Measurements from ENCODE around the gene DAO.

DNA sequence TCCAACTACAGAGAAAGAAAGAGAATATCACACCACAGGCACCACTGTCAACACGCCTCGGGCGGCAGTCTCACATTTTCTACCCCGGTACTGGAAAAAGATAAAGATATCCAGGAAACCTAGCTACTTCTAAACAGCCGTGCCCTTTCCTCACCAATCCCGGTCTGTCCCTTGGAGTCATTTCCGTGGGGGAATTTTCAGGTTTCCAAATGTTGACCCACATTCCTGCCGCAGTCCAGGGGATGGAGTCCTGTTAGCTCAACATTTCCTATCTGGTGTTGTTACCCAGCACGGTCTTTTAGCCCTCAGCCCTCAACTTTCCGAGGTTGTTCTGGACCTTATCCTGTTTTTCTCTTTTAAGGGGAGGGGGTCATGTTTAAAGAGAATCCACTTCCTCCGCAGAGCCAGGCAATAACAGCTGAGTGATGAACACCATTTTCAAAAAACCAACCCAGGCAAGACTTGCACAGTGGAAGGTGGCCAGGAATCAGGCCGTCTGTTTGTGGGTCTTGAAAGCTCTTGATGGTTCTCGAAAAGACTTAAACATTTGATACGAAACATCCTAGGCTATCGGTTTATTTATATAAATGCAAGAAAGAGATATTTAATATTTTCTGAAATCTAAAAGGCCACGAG is 27.1 kb upstream of the DAO start:
- TF ChIP-seq, protein P1, sequence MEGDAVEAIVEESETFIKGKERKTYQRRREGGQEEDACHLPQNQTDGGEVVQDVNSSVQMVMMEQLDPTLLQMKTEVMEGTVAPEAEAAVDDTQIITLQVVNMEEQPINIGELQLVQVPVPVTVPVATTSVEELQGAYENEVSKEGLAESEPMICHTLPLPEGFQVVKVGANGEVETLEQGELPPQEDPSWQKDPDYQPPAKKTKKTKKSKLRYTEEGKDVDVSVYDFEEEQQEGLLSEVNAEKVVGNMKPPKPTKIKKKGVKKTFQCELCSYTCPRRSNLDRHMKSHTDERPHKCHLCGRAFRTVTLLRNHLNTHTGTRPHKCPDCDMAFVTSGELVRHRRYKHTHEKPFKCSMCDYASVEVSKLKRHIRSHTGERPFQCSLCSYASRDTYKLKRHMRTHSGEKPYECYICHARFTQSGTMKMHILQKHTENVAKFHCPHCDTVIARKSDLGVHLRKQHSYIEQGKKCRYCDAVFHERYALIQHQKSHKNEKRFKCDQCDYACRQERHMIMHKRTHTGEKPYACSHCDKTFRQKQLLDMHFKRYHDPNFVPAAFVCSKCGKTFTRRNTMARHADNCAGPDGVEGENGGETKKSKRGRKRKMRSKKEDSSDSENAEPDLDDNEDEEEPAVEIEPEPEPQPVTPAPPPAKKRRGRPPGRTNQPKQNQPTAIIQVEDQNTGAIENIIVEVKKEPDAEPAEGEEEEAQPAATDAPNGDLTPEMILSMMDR (conservative IDR thresholded peaks at IDR 0.05) = no peak
- TF ChIP-seq ZFX (IDR thresholded peaks at IDR 0.05) = no peak
